HFF-Myc (cell line): ENCODE measurements around the gene NRARP.
A peak's percentile ranks its signal among the peaks of the same experiment; 100 is the strongest.

ENCODE experiments used
- DNase-seq: peaks from one replicate; pipeline ENCODE4 v3.0.0-alpha.2; 2011; ENCODE audit warnings: low read depth; ENCODE audit errors: extremely low read depth
- H3K4me3 ChIP-seq: replicated peaks from 2 replicates; pipeline ENCODE4 v1.5.1; 2011; ENCODE audit warnings: low read depth, mild to moderate bottlenecking, control low read depth, low read length
- TF ChIP-seq, protein P1 (sequence below): IDR thresholded peaks from 2 replicates; pipeline ENCODE4 v1.5.1; 2012; ENCODE audit warnings: mild to moderate bottlenecking, low read depth, low read length, control low read depth; ENCODE audit errors: missing control alignments

Gene NRARP

DNA sequence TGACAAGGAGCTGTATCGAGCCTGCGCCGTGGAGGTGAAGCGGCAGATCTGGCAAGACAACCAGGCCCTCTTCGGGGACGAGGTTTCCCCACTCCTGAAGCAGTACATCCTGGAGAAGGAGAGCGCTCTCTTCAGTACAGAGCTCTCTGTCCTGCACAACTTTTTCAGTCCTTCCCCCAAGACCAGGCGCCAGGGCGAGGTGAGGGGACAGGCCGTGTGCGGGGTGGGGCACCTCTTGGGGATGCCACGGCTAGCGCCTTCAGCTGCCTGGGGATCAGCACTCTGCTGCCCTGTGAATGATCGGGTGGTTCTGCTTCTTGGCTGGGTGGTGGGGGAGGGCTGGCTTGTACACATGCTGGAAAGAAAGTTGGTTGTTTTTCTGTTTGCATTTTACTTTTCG, 45.2 kb downstream of the NRARP start:
- H3K4me3 ChIP-seq, result peak overlapping the region; percentile 97
- DNase-seq, result no peak
- TF ChIP-seq, protein P1, sequence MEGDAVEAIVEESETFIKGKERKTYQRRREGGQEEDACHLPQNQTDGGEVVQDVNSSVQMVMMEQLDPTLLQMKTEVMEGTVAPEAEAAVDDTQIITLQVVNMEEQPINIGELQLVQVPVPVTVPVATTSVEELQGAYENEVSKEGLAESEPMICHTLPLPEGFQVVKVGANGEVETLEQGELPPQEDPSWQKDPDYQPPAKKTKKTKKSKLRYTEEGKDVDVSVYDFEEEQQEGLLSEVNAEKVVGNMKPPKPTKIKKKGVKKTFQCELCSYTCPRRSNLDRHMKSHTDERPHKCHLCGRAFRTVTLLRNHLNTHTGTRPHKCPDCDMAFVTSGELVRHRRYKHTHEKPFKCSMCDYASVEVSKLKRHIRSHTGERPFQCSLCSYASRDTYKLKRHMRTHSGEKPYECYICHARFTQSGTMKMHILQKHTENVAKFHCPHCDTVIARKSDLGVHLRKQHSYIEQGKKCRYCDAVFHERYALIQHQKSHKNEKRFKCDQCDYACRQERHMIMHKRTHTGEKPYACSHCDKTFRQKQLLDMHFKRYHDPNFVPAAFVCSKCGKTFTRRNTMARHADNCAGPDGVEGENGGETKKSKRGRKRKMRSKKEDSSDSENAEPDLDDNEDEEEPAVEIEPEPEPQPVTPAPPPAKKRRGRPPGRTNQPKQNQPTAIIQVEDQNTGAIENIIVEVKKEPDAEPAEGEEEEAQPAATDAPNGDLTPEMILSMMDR, result no peak

DNA sequence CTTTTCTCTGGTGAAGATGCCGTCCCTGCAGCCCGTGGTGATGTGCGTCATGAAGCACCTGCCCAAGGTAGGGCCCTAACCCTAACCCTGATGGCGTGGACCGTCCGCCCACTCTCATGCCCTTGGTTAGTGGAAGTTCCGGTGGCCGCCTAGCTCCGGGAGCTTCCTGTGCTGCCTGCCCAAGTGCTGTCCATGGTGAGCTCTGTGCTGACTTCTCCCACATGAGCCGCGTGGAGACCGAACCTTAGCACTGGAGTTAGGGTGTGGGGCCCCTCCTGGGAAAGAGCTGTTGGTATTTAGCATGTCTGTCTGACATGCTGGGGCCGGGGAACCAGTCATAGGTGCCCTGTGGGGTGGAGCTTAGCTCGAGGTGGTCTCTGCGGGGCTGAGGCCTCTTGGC, 45.7 kb downstream of the NRARP start:
- no peak for DNase-seq
- peak overlapping the region; percentile 97 for H3K4me3 ChIP-seq

DNA sequence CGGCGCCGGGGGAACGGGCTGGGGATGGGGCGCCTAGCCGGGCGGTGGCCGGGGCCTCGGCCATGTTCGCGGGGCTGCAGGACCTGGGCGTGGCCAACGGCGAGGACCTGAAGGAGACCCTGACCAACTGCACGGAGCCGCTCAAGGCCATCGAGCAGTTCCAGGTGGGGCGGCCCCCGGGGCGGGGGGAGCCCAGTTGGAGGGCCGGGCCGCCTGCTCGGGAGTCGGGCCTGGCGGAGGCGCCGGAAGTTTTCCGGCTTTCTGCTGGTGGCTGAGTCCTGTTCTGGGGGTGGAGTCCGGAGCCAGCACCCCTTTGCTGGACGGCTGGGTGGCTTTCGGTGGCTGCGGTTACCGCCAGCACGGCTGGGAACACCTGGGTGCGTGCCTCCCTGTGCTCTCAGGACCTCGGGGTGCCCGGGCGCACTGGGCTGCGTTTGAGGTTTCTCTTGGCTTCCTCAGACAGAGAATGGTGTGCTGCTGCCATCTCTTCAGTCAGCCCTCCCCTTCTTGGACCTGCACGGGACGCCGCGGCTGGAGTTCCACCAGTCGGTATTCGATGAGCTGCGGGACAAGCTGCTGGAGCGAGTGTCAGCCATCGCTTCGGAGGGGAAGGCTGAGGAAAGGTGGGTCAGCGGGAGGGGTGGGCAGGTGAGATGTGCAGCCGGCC, 46.5 kb downstream of the NRARP start:
- H3K4me3 ChIP-seq, result peak overlapping the region; percentile 97
- TF ChIP-seq, protein P1, result no peak
- no peak for DNase-seq

More for the DNA sequence above, 45.7 kb downstream of the NRARP start:
- TF ChIP-seq, protein P1, result no peak

DNA sequence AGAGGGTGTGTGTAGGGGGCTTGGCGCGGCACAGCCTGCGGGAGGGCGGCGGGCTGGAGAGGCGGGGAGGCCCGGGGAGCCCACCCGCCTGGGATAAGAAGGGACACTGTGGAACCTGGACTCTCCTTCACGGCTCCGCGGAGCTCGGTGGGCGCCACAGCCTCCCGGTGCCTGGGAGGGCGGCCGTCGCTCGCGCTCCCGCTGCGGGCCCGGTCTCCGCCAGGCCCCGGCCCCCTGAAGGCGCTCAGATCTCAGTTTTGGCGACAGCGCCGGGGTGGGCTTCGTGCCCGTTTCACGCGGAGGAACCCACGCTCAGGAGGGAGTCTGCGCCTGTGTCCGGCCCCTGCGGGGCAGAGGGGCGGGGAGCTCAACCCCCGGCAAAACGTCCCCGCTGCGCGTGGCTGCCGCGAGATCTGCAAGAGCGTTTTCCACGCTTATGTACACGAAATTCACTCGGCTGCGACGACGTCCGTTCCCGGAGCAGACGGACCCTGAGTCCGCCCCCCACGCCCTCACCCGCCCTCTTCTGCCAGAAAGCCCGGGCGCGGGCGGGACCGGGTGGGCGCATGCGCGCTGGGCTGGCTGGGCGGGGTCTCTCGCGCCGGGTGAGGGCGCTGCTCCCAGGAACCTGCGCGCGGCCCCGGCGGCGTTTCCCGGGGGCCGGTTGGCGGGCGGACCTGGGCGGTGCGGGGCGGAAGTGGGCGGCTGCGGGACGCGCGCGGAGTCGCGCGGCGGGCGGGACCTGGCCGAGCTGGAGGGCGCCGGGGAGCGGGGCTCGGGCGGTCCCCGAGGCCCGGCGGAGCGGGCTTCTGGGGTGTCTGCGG, 47.2 kb downstream of the NRARP start, which contains the start of gene NELFB:
NELFB (plus strand) TSS at position 704 of the 824 bp plus-strand sequence.
- TF ChIP-seq, protein P1, result no peak
- DNase-seq, result peak; percentile 24
- H3K4me3 ChIP-seq, result peak within 1 kb of the TSS; percentile 97

DNA sequence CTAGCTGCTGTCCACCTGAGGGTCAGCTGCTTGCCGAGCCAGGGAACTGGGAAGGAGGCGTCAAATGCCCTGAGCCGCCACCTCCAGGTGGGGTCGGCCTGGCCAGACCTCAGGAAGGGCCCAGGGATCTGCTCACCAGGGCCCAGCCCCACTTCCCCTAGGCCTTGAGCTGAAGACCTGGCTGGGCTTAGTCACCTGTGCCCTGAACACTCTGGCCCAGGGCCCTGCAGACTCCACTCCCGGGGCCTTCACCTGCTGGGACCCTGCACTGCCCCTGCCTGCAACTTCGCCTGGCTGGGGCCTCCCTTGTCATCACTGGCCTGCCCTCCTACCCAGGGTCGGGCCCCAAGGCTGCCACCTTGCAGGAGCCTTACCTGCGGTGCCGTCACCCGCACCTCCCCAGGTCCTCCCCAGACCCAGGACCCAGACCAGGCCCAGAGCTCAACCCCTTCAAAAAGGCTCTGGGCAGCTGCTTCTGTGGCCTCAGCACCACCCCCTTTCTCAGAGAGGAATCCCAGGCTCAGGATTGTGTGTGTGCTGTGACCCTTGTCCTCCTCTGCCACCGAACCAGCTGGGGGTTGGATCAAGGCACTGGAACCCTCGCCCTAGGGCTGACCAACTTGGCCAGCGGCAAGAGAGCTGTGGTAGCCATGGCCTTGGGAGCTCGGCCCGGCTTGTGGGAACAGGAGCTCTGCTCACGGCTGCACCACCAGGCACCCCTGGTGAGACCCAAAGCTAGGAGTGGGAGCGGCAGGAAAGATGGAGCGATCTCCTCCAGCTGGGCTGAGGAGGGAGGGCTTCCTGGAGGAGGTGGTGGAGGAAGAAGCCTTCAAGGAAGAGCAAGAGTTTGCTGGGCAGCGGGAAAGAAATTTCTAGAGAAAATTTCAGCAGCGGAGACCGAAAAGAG, 48.1 kb downstream of the NRARP start:
- TF ChIP-seq, protein P1, result no peak
- peak overlapping the region; percentile 97 for H3K4me3 ChIP-seq

DNA sequence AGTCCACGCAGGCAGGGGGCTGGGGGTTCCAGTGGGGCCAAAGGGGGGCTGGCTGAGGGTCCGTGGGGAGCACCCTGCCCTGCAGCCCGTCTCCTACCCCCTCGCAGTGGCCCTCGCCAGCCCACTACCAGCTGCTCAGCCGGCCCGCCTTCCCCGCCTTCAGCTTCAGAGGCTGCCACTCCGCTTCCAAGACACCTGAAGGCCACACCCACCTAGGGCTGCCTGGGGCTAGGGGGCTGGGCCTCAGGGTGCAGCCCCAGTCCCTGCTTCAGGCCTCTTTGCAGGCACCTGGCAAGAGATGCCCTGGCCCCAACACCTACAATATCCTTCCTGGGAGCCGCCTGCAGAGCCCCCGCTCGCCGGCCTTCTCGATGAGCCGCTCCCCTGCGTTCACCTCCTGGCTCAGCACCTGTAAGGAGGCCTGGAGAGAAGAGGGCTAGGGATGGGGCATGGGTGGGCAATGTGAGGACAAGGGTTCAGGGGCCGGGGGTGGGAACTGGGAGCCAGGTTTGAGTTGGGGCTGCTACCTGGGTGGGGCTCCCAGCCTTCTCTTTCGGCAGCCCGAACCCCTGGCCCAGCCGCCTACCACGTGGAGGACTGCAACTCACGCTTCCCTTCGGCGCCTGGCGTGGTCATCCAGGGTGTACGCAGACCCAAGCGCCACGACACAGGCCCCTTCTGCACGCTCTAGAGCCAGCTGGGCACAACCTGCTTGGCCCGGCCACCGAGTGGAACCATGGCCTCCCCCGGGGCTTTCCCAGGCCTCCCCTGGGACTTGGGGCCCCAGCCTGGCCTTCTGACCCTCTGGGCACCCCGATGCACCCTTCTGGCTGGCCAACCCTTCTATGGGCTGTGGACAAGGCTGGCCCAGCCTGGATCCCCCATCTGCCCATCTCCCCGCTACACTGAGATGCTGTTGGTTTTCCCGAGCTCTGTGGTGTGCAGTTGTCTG, 49.2 kb downstream of the NRARP start:
- DNase-seq, result no peak
- TF ChIP-seq, protein P1, result no peak
- H3K4me3 ChIP-seq, result no peak overlapping the region

More for the DNA sequence above, 48.1 kb downstream of the NRARP start:
- no peak for DNase-seq
